MM.1S (cell line): ENCODE data around the gene FGF4.

Experiments
- DNase-seq: peaks from one replicate; pipeline ENCODE4 v3.0.0-alpha.2; 2015
- H2AFZ ChIP-seq: fragments of 300-600 bp; sonication (generic); 2 replicates; pipeline ENCODE4 v1.6.0; 2016; ENCODE audit warnings: antibody characterized with exemption, low read length
- H3F3A ChIP-seq: fragments of 300-600 bp; sonication (generic); 2 replicates; pipeline ENCODE4 v1.6.1; 2016; ENCODE audit warnings: mild to moderate bottlenecking, antibody characterized with exemption, low read length, moderate library complexity, mixed read lengths; ENCODE audit not compliant: insufficient read depth
- H3K27ac ChIP-seq: fragments of 300-600 bp; sonication (generic); 2 replicates; pipeline ENCODE4 v1.5.1; 2016; ENCODE audit warnings: mild to moderate bottlenecking, low read length
- H3K27me3 ChIP-seq: fragments of 300-600 bp; sonication (generic); replicated peaks from 2 replicates; pipeline ENCODE4 v1.6.0; 2016; ENCODE audit warnings: low read length; ENCODE audit not compliant: insufficient read depth
- H3K36me3 ChIP-seq: fragments of 300-600 bp; sonication (generic); replicated peaks from 2 replicates; pipeline ENCODE4 v1.6.1; 2016; ENCODE audit warnings: mild to moderate bottlenecking, low read length, mixed read lengths; ENCODE audit not compliant: insufficient read depth
- H3K4me1 ChIP-seq: fragments of 300-600 bp; sonication (generic); 2 replicates; pipeline ENCODE4 v1.6.1; 2016; ENCODE audit warnings: low read length, mixed read lengths
- H3K4me2 ChIP-seq: fragments of 300-600 bp; sonication (generic); 2 replicates; pipeline ENCODE4 v1.6.0; 2016; ENCODE audit warnings: low read depth, low read length
- H3K4me3 ChIP-seq: fragments of 300-600 bp; sonication (generic); 2 replicates; pipeline ENCODE4 v1.5.1; 2016; ENCODE audit warnings: low read length, mixed read lengths
- H3K79me2 ChIP-seq: fragments of 300-600 bp; sonication (generic); 2 replicates; pipeline ENCODE4 v1.6.1; 2016; ENCODE audit warnings: mixed run types, low read length, mixed read lengths
- H3K9ac ChIP-seq: fragments of 300-600 bp; sonication (generic); 2 replicates; pipeline ENCODE4 v1.6.1; 2016; ENCODE audit warnings: low read length, mixed read lengths
- H3K9me2 ChIP-seq: fragments of 300-600 bp; sonication (generic); replicated peaks from 2 replicates; pipeline ENCODE4 v1.6.1; 2016; ENCODE audit warnings: mild to moderate bottlenecking, low read length, mixed read lengths; ENCODE audit not compliant: insufficient read depth
- H3K9me3 ChIP-seq: fragments of 300-600 bp; sonication (generic); replicated peaks from 2 replicates; pipeline ENCODE4 v1.6.1; 2016; ENCODE audit warnings: mild to moderate bottlenecking, low read length, mixed read lengths; ENCODE audit not compliant: insufficient read depth
- H4K20me1 ChIP-seq: fragments of 300-600 bp; sonication (generic); 2 replicates; pipeline ENCODE4 v1.6.1; 2016; ENCODE audit warnings: mild to moderate bottlenecking, low read length, moderate library complexity, mixed read lengths; ENCODE audit not compliant: insufficient read depth
- EZH2 ChIP-seq: fragments of 300-600 bp; sonication (generic); optimal IDR thresholded peaks from 2 replicates; pipeline ENCODE3; 2017; ENCODE audit warnings: low read depth, mild to moderate bottlenecking, antibody characterized with exemption, low read length, mixed read lengths
- EZH2phosphoT487 ChIP-seq: fragments of 300-600 bp; sonication (generic); IDR thresholded peaks from 2 replicates; pipeline ENCODE4 v1.6.1; 2018; ENCODE audit warnings: antibody characterized with exemption, low read length
- TF ChIP-seq, protein P1 (sequence below): fragments of 300-600 bp; sonication (generic); IDR thresholded peaks from 2 replicates; pipeline ENCODE4 v1.5.1; 2016; ENCODE audit warnings: antibody characterized with exemption, low read length, mixed read lengths

The FGF4 gene

DNA sequence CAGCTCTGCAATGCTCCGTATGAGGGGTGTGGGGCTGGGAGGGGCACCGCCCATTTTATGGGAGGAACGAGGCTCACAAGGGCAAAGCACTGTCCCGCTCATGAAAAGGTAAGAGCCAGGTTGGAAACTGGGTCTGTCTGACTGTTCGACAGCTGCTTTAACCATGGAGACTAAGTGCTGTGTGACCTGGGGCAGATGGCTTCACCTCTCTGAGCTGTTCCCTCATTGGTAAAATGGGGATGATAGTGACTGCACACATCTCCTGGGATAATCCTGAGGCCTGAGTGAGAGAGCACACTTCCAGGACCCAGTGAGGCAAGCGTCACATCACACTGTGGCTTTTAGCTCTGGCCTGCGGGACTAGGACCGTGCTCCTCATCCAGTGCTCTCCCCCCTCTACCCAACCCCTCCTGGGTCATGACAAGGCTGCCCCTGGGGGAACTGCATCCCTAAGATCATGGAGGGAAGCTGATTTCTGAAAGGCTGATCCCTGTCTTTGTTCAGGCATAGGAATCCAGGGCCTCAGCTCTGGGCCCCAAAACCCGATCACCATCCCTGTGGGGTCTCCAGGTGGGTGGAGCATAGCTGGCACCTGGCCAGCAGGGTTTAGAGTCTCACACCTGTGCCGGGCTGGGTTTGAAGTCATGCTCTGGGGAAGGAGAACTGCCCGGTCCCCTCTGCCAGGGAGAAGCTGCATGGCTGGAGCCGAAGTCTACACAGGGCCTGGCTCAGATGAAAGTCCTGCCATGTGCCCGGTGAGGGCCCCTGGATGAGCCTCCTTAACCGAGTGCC, 22.8 kb upstream of the FGF4 start:
- no peak overlapping the region for H3K9ac ChIP-seq
- no peaks in the 10 kb centered on the region for H4K20me1 ChIP-seq
- H3K36me3 ChIP-seq, result no peaks in the 10 kb centered on the region
- no peak for DNase-seq
- H3F3A ChIP-seq, result no peaks in the 10 kb centered on the region
- no peak overlapping the region for H2AFZ ChIP-seq
- H3K4me2 ChIP-seq, result no peak overlapping the region
- TF ChIP-seq, protein P1, sequence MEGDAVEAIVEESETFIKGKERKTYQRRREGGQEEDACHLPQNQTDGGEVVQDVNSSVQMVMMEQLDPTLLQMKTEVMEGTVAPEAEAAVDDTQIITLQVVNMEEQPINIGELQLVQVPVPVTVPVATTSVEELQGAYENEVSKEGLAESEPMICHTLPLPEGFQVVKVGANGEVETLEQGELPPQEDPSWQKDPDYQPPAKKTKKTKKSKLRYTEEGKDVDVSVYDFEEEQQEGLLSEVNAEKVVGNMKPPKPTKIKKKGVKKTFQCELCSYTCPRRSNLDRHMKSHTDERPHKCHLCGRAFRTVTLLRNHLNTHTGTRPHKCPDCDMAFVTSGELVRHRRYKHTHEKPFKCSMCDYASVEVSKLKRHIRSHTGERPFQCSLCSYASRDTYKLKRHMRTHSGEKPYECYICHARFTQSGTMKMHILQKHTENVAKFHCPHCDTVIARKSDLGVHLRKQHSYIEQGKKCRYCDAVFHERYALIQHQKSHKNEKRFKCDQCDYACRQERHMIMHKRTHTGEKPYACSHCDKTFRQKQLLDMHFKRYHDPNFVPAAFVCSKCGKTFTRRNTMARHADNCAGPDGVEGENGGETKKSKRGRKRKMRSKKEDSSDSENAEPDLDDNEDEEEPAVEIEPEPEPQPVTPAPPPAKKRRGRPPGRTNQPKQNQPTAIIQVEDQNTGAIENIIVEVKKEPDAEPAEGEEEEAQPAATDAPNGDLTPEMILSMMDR, result no peak
- TF ChIP-seq EZH2phosphoT487 (no peak), EZH2 (no peak)
- H3K9me2 ChIP-seq, result no peaks in the 10 kb centered on the region
- no peak overlapping the region for H3K27ac ChIP-seq
- H3K27me3 ChIP-seq, result peaks cover 65% of the 10 kb centered on the region
- no peaks in the 10 kb centered on the region for H3K4me1 ChIP-seq
- no peak overlapping the region for H3K4me3 ChIP-seq
- no peaks in the 10 kb centered on the region for H3K9me3 ChIP-seq
- no peaks in the 10 kb centered on the region for H3K79me2 ChIP-seq

DNA sequence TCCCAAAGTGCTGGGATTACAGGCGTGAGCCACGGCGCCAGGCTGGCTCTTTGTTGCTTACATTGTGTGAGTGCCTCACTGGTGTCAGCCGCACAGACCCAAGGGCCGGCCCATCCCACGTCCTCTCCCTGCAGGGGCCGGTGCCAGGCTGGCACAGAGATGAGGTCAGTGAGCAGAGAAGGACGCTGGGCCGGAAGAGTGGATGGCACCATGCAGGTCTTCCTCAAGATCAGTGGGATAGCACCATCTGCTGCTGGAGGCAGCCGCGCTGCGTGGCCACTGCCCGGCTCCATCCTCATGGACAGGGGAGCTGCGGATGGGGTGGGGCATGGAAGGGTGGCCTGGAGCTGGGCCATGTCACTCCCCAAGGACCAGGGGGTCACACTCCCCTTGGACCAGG, 22.0 kb upstream of the FGF4 start:
- Histone ChIP-seq H3K79me2 (no peaks in the 10 kb centered on the region), H3K27me3 (peaks cover 72% of the 10 kb centered on the region), H3K4me1 (no peaks in the 10 kb centered on the region), H3K4me3 (no peak overlapping the region), H3F3A (no peaks in the 10 kb centered on the region), H3K9me2 (no peaks in the 10 kb centered on the region), H4K20me1 (no peaks in the 10 kb centered on the region), H3K4me2 (no peak overlapping the region), H3K27ac (no peak overlapping the region), H3K36me3 (no peaks in the 10 kb centered on the region), H3K9me3 (no peaks in the 10 kb centered on the region), H3K9ac (no peak overlapping the region), H2AFZ (no peak overlapping the region)
- no peak for DNase-seq
- no peak for TF ChIP-seq EZH2
- TF ChIP-seq EZH2phosphoT487, result no peak
- TF ChIP-seq, protein P1, result no peak

DNA sequence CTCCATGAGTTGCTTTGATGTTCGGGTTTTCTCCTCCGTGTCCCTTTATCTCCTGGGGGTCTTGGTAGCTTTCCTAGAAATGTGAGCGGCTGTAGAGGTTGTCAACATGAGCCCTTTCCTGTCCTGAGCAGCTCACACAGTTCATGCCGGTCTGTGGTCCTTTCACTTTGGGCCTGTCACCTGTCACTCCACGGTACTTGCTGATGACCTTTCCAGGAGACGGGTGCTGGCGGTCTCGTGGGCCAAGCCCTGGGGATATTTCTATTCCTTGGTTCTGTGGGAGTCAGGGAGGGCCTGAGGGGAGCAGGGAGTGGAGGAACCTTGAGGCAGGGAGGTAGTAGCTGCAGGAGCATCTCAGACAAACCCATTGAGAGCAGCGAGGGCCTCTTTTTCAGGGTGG, 20.9 kb upstream of the FGF4 start:
- Histone ChIP-seq H3K4me3 (no peak overlapping the region), H4K20me1 (no peaks in the 10 kb centered on the region), H3K9me3 (no peaks in the 10 kb centered on the region), H2AFZ (no peak overlapping the region), H3K36me3 (no peaks in the 10 kb centered on the region), H3K79me2 (no peaks in the 10 kb centered on the region), H3K4me2 (no peak overlapping the region), H3K9ac (no peak overlapping the region), H3K27ac (no peak overlapping the region), H3F3A (no peaks in the 10 kb centered on the region), H3K27me3 (peaks cover 81% of the 10 kb centered on the region), H3K9me2 (no peaks in the 10 kb centered on the region), H3K4me1 (no peaks in the 10 kb centered on the region)
- DNase-seq, result no peak
- TF ChIP-seq, protein P1, result no peak
- TF ChIP-seq EZH2 (no peak), EZH2phosphoT487 (no peak)
